ENCODE measurements around the gene TMEM9. TPM values are rescaled to one million over a fixed set of nuclear protein-coding genes. Genes with fewer than 3 reads are reported as not detected.

The TMEM9 gene
- total and polyA plus RNA-seq, 2 of the 8 experiments (the other 6 are each of a cell fraction or from before 2014, with no cell fraction given), result 79.9 to 181 TPM

- Histone ChIP-seq H3K56ac (replicated peaks; ENCODE audit: insufficient read length, low read depth, low read length) (no peak overlapping the region), H3K36me3 (ENCODE audit: control insufficient read depth in 2 of 4, insufficient read depth in 4 of 4, low read length in 3 of 4) (no peaks in the 10 kb centered on the region), H3K9me3 (ENCODE audit: insufficient read depth in 2 of 2, low read depth in 1 of 2, low read length in 1 of 2) (no peaks in the 10 kb centered on the region), H2BK20ac (ENCODE audit: low read length) (no peak overlapping the region), H2BK5ac (ENCODE audit: low read depth, low read length) (no peak overlapping the region), H4K5ac (ENCODE audit: insufficient read length, low read depth, low read length) (no peak overlapping the region), H3K23ac (ENCODE audit: insufficient read length) (no peak overlapping the region), H3K18ac (ENCODE audit: extremely low read depth, low read length) (no peak overlapping the region), H3K27me3 (replicated peaks in 1 of 4; ENCODE audit: control insufficient read depth in 3 of 4, extremely low read depth in 1 of 4, insufficient read depth in 3 of 4, low read length in 3 of 4) (no peaks in the 10 kb centered on the region), H3K14ac (ENCODE audit: insufficient read length) (no peak overlapping the region), H3K4me3 (ENCODE audit: extremely low read depth in 1 of 4, insufficient read depth in 2 of 4, low read depth in 3 of 4, low read length in 4 of 4) (no peak overlapping the region), H2AK5ac (ENCODE audit: low read depth, low read length) (no peak overlapping the region), H3K4ac (replicated peaks; ENCODE audit: insufficient read length, low read depth, low read length) (no peak overlapping the region), H2AFZ (ENCODE audit: low read length) (no peak overlapping the region), H2BK120ac (replicated peaks; ENCODE audit: low read depth, low read length) (no peak overlapping the region), H3K9ac (replicated peaks in 1 of 4; ENCODE audit: extremely low read depth in 1 of 4, low read depth in 3 of 4, low read length in 3 of 4) (no peak overlapping the region), H3K4me2 (ENCODE audit: insufficient read depth in 1 of 2, low read depth in 2 of 2, low read length in 2 of 2) (no peak overlapping the region), H3K79me1 (ENCODE audit: low read depth, low read length) (no peaks in the 10 kb centered on the region), H4K8ac (ENCODE audit: extremely low read depth, insufficient read depth, low read length) (no peak overlapping the region), H3K79me2 (ENCODE audit: control insufficient read depth in 1 of 2, insufficient read depth in 2 of 2, low read length in 2 of 2) (no peaks in the 10 kb centered on the region), H3K23me2 (ENCODE audit: low read depth, low read length) (no peaks in the 10 kb centered on the region; the same call in 1 of the 2 replicates), H4K20me1 (replicated peaks in 1 of 2; ENCODE audit: control insufficient read depth in 1 of 2, insufficient read depth in 2 of 2, low read length in 2 of 2) (no peaks in the 10 kb centered on the region), H2BK15ac (ENCODE audit: low read length) (no peak overlapping the region), H2BK12ac (ENCODE audit: low read depth, low read length) (no peak overlapping the region), H4K91ac (replicated peaks; ENCODE audit: insufficient read length, low read length) (no peak overlapping the region), H3K4me1 (replicated peaks in 1 of 4; ENCODE audit: control insufficient read depth in 3 of 4, insufficient read depth in 4 of 4, low read length in 3 of 4) (peaks cover 0 to 5% (median 0%) of the 10 kb centered on the region in 4 experiments; a peak in 2 of 7 replicates), H3K27ac (ENCODE audit: low read depth, low read length) (no peak overlapping the region)
- no peak for FAIRE-seq
- POLR2A ChIA-PET (ENCODE audit: partially characterized antibody), result no interaction called here
- 67% methylated on average over 3 of the region's 3 CpGs; no CpG with 5 or more reads in 1 of the 2 experiments for WGBS, 2 experiments (ENCODE audit: extremely low coverage in 1 of 2, insufficient coverage in 1 of 2, insufficient read length in 1 of 2, insufficient replicate concordance in 2 of 2, low coverage in 1 of 2, low lambda C conversion rate in 2 of 2, missing lambda C conversion rate in 1 of 2)
- DNase-seq (ENCODE audit: low read depth in 1 of 2, low spot score in 2 of 2), result peak in 1 of 2 experiments; percentile 49
- CTCF ChIA-PET (ENCODE audit: partially characterized antibody), result interaction anchor here (0.8 to 3.6 kb wide), 17 partner anchors 11 to 214 kb away, joined by 3 to 20 read pairs (median 5); partner anchors contain the start of gene TMEM9
- TF ChIP-seq JUND (IDR thresholded peaks at IDR 0.05; ENCODE audit: low read length) (no peak), SP4 (IDR thresholded peaks at IDR 0.05; ENCODE audit: low read length) (no peak), ATF3 (IDR thresholded peaks at IDR 0.05; ENCODE audit: insufficient read depth, low read depth, low read length) (no peak), GABPA (IDR thresholded peaks at IDR 0.05; ENCODE audit: borderline replicate concordance, insufficient read depth, low read length) (no peak), SIRT6 (IDR thresholded peaks at IDR 0.05; ENCODE audit: low read length) (no peak), POLR2AphosphoS5 (IDR thresholded peaks at IDR 0.05; ENCODE audit: low read depth, low read length) (no peak), EGR1 (IDR thresholded peaks at IDR 0.05; ENCODE audit: borderline replicate concordance, low read depth, low read length) (no peak), RBBP5 (IDR thresholded peaks at IDR 0.05; ENCODE audit: borderline replicate concordance, low read depth, low read length) (no peak)
Measured at GRCh38 chr1:201185123-201185453, 30.8 kb upstream of the TMEM9 start.
